Activated CD4-positive, CD25-positive, alpha-beta regulatory T cell treated with anti-CD3 and anti-CD28 coated beads, Interleukin-2, amount 50 U/mL, for 72 hours (primary cell): ENCODE data around the gene SPSB1.
"Not testable (repeated sequence)": the region's sequence is repeated elsewhere in the genome, so short reads cannot be mapped to it uniquely, and the experiment has no call there.

Experiments used
- DNase-seq: peaks from one replicate; pipeline ENCODE4 v3.0.0; 2021

The SPSB1 gene

GRCh38 chr1:9369964-9370788, 77.5 kb downstream of the SPSB1 start:
- no peak for DNase-seq

GRCh38 chr1:9371391-9371935, 78.8 kb downstream of the SPSB1 start:
- no peak for DNase-seq

- no peak for DNase-seq
These were observed 79.3 kb downstream of the SPSB1 start for GRCh38 chr1:9371951-9372350.

GRCh38 chr1:9373619-9374018, 80.9 kb downstream of the SPSB1 start:
- no peak for DNase-seq

GRCh38 chr1:9374748-9375341, 82.2 kb downstream of the SPSB1 start:
- no peak for DNase-seq

GRCh38 chr1:9375912-9376311, 83.2 kb downstream of the SPSB1 start:
- DNase-seq, result no peak

GRCh38 chr1:9376430-9376829, 83.7 kb downstream of the SPSB1 start:
- no peak for DNase-seq

GRCh38 chr1:9376886-9377333, 84.2 kb downstream of the SPSB1 start:
- no peak for DNase-seq

- no peak for DNase-seq
These were observed 86.1 kb downstream of the SPSB1 start for GRCh38 chr1:9378801-9379200.

- no peak for DNase-seq
These were observed 88.0 kb downstream of the SPSB1 start for GRCh38 chr1:9380711-9381110.

GRCh38 chr1:9382643-9383491, 90.2 kb downstream of the SPSB1 start:
- no peak for DNase-seq

- no peak for DNase-seq
These were observed 91.4 kb downstream of the SPSB1 start for GRCh38 chr1:9384128-9384527.

- DNase-seq, result no peak
These were observed 92.1 kb downstream of the SPSB1 start for GRCh38 chr1:9384751-9385245.

GRCh38 chr1:9385392-9385791, 92.7 kb downstream of the SPSB1 start:
- DNase-seq, result not testable (repeated sequence)

- no peak for DNase-seq
These were observed 93.3 kb downstream of the SPSB1 start for GRCh38 chr1:9385801-9386573.

GRCh38 chr1:9388335-9389180, 95.9 kb downstream of the SPSB1 start:
- no peak for DNase-seq

- DNase-seq, result no peak
These were observed 97.3 kb downstream of the SPSB1 start for GRCh38 chr1:9389968-9390367.

- DNase-seq, result no peak
These were observed 98.9 kb downstream of the SPSB1 start for GRCh38 chr1:9391620-9392019.

- DNase-seq, result no peak
These were observed 101.3 kb downstream of the SPSB1 start for GRCh38 chr1:9394010-9394409.

GRCh38 chr1:9395018-9395417, 102.3 kb downstream of the SPSB1 start:
- no peak for DNase-seq

GRCh38 chr1:9397047-9397446, 104.4 kb downstream of the SPSB1 start:
- no peak for DNase-seq
